Stimulated activated naive CD4-positive, alpha-beta T cell treated with Interleukin-2 at 50 U/mL for 16 hours (primary cell): ENCODE data around the gene NCOA3.

Experiments
- DNase-seq: peaks from one replicate; lab custom pipeline; 2025; lab: John Stamatoyannopoulos, UW

NCOA3 gene

GRCh38 chr20:47680804-47681529 lies 179.3 kb downstream of the NCOA3 start:
- DNase-seq, result no peak

- no peak for DNase-seq
Observed at GRCh38 chr20:47682028-47682783, 180.5 kb downstream of the NCOA3 start.

- no peak for DNase-seq
Observed at GRCh38 chr20:47682916-47683315, 181.2 kb downstream of the NCOA3 start.

GRCh38 chr20:47684306-47685080 lies 182.8 kb downstream of the NCOA3 start:
- DNase-seq, result no peak

- no peak for DNase-seq
Observed at GRCh38 chr20:47686545-47686944, 184.9 kb downstream of the NCOA3 start.

GRCh38 chr20:47687095-47687987 lies 185.7 kb downstream of the NCOA3 start:
- no peak for DNase-seq

- DNase-seq, result no peak
Observed at GRCh38 chr20:47688385-47689381, 187.0 kb downstream of the NCOA3 start.

- DNase-seq, result no peak
Observed at GRCh38 chr20:47689731-47690130, 188.0 kb downstream of the NCOA3 start.

- DNase-seq, result no peak
Observed at GRCh38 chr20:47691625-47692024, 189.9 kb downstream of the NCOA3 start.

GRCh38 chr20:47694021-47694818 lies 192.5 kb downstream of the NCOA3 start:
- DNase-seq, result no peak

GRCh38 chr20:47696856-47697255 lies 195.2 kb downstream of the NCOA3 start:
- DNase-seq, result no peak

GRCh38 chr20:47698142-47698541 lies 196.5 kb downstream of the NCOA3 start:
- DNase-seq, result no peak

GRCh38 chr20:47699818-47700217 lies 198.1 kb downstream of the NCOA3 start:
- no peak for DNase-seq

GRCh38 chr20:47700327-47700726 lies 198.6 kb downstream of the NCOA3 start:
- DNase-seq, result no peak

GRCh38 chr20:47701612-47702011 lies 199.9 kb downstream of the NCOA3 start:
- no peak for DNase-seq

- DNase-seq, result no peak
Observed at GRCh38 chr20:47703748-47704147, 202.1 kb downstream of the NCOA3 start.

- no peak for DNase-seq
Observed at GRCh38 chr20:47704746-47705496, 203.2 kb downstream of the NCOA3 start.

GRCh38 chr20:47705497-47705856 lies 203.8 kb downstream of the NCOA3 start:
- DNase-seq, result no peak

- DNase-seq, result no peak
Observed at GRCh38 chr20:47706345-47706744, 204.7 kb downstream of the NCOA3 start.
